HEK293 (cell line): ENCODE data around the gene SNRNP40.

ENCODE experiments used
- GLI2 ChIP-seq: fragments of 450-650 bp; formaldehyde crosslinking; IDR thresholded peaks from 2 replicates; pipeline ENCODE4; 2017; ENCODE audit warnings: missing biosample characterization, missing genetic modification characterization, low read depth, borderline replicate concordance
- GLIS2 ChIP-seq: fragments of 450-650 bp; formaldehyde crosslinking; IDR thresholded peaks from 2 replicates; pipeline ENCODE4 v1.5.1; 2016; ENCODE audit warnings: missing biosample characterization, missing genetic modification characterization
- KLF8 ChIP-seq: fragments of 450-650 bp; formaldehyde crosslinking; IDR thresholded peaks from 2 replicates; pipeline ENCODE4 v1.5.1; 2016; ENCODE audit warnings: missing biosample characterization, missing genetic modification characterization
- KLF9 ChIP-seq: fragments of 450-650 bp; formaldehyde crosslinking; IDR thresholded peaks from 2 replicates; pipeline ENCODE4 v1.5.1; 2016; ENCODE audit warnings: missing biosample characterization, missing genetic modification characterization, low read depth
- PRDM10 ChIP-seq: fragments of 450-650 bp; formaldehyde crosslinking; IDR thresholded peaks from 2 replicates; pipeline ENCODE4 v1.5.1; 2016; ENCODE audit warnings: missing biosample characterization, missing genetic modification characterization
- SALL2 ChIP-seq: fragments of 450-650 bp; formaldehyde crosslinking; IDR thresholded peaks from 2 replicates; pipeline ENCODE4 v1.5.0; 2017; ENCODE audit warnings: missing biosample characterization, mild to moderate bottlenecking, missing genetic modification characterization, borderline replicate concordance
- ZBTB17 ChIP-seq: fragments of 450-650 bp; formaldehyde crosslinking; IDR thresholded peaks from 2 replicates; pipeline ENCODE4 v1.5.1; 2016; ENCODE audit warnings: missing biosample characterization, missing genetic modification characterization
- ZFHX2 ChIP-seq: fragments of 450-650 bp; formaldehyde crosslinking; conservative IDR thresholded peaks from 2 replicates; pipeline ENCODE4 v1.5.1; 2016; ENCODE audit warnings: missing biosample characterization, missing genetic modification characterization
- ZIC2 ChIP-seq: fragments of 450-650 bp; formaldehyde crosslinking; IDR thresholded peaks from 2 replicates; pipeline ENCODE4 v1.5.1; 2016; ENCODE audit warnings: missing biosample characterization, missing genetic modification characterization
- ZNF112 ChIP-seq: fragments of 450-650 bp; formaldehyde crosslinking; IDR thresholded peaks from 2 replicates; pipeline ENCODE4 v1.5.0; 2017; ENCODE audit warnings: missing biosample characterization, missing genetic modification characterization
- ZNF157 ChIP-seq: fragments of 450-650 bp; formaldehyde crosslinking; IDR thresholded peaks from 2 replicates; pipeline ENCODE4 v1.5.1; 2016; ENCODE audit warnings: missing biosample characterization, missing genetic modification characterization
- ZNF274 ChIP-seq, 2 experiments: fragments of 200-500 bp in 1 of 2; fragments of 450-650 bp in 1 of 2; sonication (Bioruptor generic) in 1 of 2; formaldehyde crosslinking in 1 of 2; IDR thresholded peaks; 2 replicates each; pipeline versions ENCODE4 v1.5.1 to v1.6.1; 2014 to 2016; ENCODE audit warnings: borderline replicate concordance in 1 of 2, inconsistent platforms in 1 of 2, low read length in 1 of 2, missing biosample characterization in 1 of 2, missing genetic modification characterization in 1 of 2
- ZNF341 ChIP-seq: fragments of 450-650 bp; formaldehyde crosslinking; IDR thresholded peaks from 2 replicates; pipeline ENCODE4; 2016; ENCODE audit warnings: low read depth, missing biosample characterization, missing genetic modification characterization
- ZNF394 ChIP-seq: fragments of 450-650 bp; formaldehyde crosslinking; IDR thresholded peaks from 2 replicates; pipeline ENCODE4 v1.5.1; 2016; ENCODE audit warnings: missing biosample characterization, missing genetic modification characterization, mild to moderate bottlenecking, moderate library complexity, borderline replicate concordance
- ZNF423 ChIP-seq: fragments of 450-650 bp; formaldehyde crosslinking; IDR thresholded peaks from 2 replicates; pipeline ENCODE4 v1.5.1; 2016; ENCODE audit warnings: missing biosample characterization, missing genetic modification characterization
- ZNF518A ChIP-seq: fragments of 450-650 bp; formaldehyde crosslinking; conservative IDR thresholded peaks from 2 replicates; pipeline ENCODE4 v1.5.1; 2016; ENCODE audit warnings: low read depth, missing biosample characterization, missing genetic modification characterization
- ZNF529 ChIP-seq: fragments of 450-650 bp; formaldehyde crosslinking; IDR thresholded peaks from 2 replicates; pipeline ENCODE4 v1.5.1; 2017; ENCODE audit warnings: missing genetic modification characterization, missing biosample characterization; ENCODE audit not compliant: insufficient replicate concordance
- ZNF544 ChIP-seq: fragments of 450-650 bp; formaldehyde crosslinking; IDR thresholded peaks from 2 replicates; pipeline ENCODE4 v1.5.0; 2017; ENCODE audit warnings: missing biosample characterization, missing genetic modification characterization
- ZNF610 ChIP-seq: fragments of 450-650 bp; formaldehyde crosslinking; IDR thresholded peaks from 2 replicates; pipeline ENCODE4 v1.5.1; 2016; ENCODE audit warnings: missing biosample characterization, missing genetic modification characterization, borderline replicate concordance
- ZNF629 ChIP-seq: fragments of 450-650 bp; formaldehyde crosslinking; IDR thresholded peaks from 2 replicates; pipeline ENCODE4 v1.5.1; 2017; ENCODE audit warnings: missing biosample characterization, missing genetic modification characterization
- ZNF76 ChIP-seq: fragments of 450-650 bp; formaldehyde crosslinking; IDR thresholded peaks from 2 replicates; pipeline ENCODE4; 2016; ENCODE audit warnings: low read depth, missing biosample characterization, missing genetic modification characterization, borderline replicate concordance
- ZNF777 ChIP-seq: fragments of 450-650 bp; formaldehyde crosslinking; IDR thresholded peaks from 2 replicates; pipeline ENCODE4 v1.5.1; 2017; ENCODE audit warnings: missing biosample characterization, missing genetic modification characterization, borderline replicate concordance
- TF ChIP-seq, protein P1 (sequence below): fragments of 450-650 bp; formaldehyde crosslinking; IDR thresholded peaks from 2 replicates; pipeline ENCODE4 v1.5.1; 2016; ENCODE audit warnings: missing biosample characterization, missing genetic modification characterization
- TF ChIP-seq, protein P2 (sequence below): fragments of 450-650 bp; formaldehyde crosslinking; optimal IDR thresholded peaks from 2 replicates; pipeline ENCODE3; 2016; ENCODE audit warnings: missing biosample characterization, mild to moderate bottlenecking, missing genetic modification characterization
- TF ChIP-seq, protein P3 (sequence below): fragments of 450-650 bp; formaldehyde crosslinking; IDR thresholded peaks from 2 replicates; pipeline ENCODE4 v1.5.1; 2017; ENCODE audit warnings: missing biosample characterization, missing genetic modification characterization

Gene SNRNP40

DNA sequence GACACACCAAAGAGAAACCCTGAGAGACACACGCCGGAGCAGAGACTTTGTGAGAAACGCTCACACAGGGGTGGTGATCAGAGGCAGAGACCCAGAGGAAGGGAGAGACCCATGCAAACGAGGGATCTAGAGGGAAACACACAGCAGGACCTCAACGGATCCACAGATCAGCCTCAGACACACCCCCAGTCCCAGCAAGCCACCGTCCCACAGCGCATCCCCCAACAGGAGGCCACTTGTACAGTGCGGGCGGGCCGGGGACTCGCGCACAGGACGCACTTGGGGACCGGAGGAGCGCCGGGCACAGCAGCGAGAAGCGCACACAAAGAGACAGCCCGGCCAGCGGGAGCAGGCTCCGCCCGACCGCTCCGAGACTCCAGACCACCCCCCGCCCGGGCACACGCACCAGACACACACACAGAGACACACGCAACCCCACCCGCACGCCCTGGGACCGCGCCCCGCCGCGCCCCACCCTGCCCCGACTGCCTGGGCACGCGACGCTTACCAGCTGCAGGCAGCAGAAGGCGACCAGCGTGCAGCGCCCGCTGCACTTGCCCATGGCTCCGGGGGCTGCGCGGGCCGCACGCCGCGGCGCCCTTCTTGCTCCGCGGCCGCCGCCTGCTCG lies 57.5 kb downstream of the SNRNP40 start (continued):
- peak; percentile 32; the same call in 1 of the 2 replicates for TF ChIP-seq PRDM10
- TF ChIP-seq ZNF157 (tag by site-specific recombination) = no peak
- no peak for TF ChIP-seq SALL2 (tag by site-specific recombination)
- TF ChIP-seq KLF9 = peak; percentile 40; the same call in 1 of the 2 replicates
- TF ChIP-seq ZNF341 (tag by site-specific recombination) = peak; percentile 65
- TF ChIP-seq ZNF777 = no peak; the same call in 1 of the 2 replicates
- peak; percentile 58; the same call in 1 of the 2 replicates for TF ChIP-seq ZNF76 (tag by site-specific recombination)
- TF ChIP-seq, protein P1, sequence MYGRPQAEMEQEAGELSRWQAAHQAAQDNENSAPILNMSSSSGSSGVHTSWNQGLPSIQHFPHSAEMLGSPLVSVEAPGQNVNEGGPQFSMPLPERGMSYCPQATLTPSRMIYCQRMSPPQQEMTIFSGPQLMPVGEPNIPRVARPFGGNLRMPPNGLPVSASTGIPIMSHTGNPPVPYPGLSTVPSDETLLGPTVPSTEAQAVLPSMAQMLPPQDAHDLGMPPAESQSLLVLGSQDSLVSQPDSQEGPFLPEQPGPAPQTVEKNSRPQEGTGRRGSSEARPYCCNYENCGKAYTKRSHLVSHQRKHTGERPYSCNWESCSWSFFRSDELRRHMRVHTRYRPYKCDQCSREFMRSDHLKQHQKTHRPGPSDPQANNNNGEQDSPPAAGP (tag by site-specific recombination) = peak; percentile 82
- peak; percentile 99 for TF ChIP-seq ZIC2 (tag by site-specific recombination)
- no peak for TF ChIP-seq ZNF529 (tag by site-specific recombination)
- no peak for TF ChIP-seq ZNF112
- TF ChIP-seq, protein P2, sequence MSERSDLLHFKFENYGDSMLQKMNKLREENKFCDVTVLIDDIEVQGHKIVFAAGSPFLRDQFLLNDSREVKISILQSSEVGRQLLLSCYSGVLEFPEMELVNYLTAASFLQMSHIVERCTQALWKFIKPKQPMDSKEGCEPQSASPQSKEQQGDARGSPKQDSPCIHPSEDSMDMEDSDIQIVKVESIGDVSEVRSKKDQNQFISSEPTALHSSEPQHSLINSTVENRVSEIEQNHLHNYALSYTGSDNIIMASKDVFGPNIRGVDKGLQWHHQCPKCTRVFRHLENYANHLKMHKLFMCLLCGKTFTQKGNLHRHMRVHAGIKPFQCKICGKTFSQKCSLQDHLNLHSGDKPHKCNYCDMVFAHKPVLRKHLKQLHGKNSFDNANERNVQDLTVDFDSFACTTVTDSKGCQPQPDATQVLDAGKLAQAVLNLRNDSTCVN (tag by site-specific recombination) = peak; percentile 94
- no peak for TF ChIP-seq ZNF423 (tag by site-specific recombination)
- TF ChIP-seq, protein P3, sequence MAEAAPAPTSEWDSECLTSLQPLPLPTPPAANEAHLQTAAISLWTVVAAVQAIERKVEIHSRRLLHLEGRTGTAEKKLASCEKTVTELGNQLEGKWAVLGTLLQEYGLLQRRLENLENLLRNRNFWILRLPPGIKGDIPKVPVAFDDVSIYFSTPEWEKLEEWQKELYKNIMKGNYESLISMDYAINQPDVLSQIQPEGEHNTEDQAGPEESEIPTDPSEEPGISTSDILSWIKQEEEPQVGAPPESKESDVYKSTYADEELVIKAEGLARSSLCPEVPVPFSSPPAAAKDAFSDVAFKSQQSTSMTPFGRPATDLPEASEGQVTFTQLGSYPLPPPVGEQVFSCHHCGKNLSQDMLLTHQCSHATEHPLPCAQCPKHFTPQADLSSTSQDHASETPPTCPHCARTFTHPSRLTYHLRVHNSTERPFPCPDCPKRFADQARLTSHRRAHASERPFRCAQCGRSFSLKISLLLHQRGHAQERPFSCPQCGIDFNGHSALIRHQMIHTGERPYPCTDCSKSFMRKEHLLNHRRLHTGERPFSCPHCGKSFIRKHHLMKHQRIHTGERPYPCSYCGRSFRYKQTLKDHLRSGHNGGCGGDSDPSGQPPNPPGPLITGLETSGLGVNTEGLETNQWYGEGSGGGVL (tag by site-specific recombination) = no peak
- peak; percentile 80; the same call in 1 of the 2 replicates for TF ChIP-seq ZBTB17 (tag by site-specific recombination)
- TF ChIP-seq ZNF629 (tag by site-specific recombination) = no peak
- TF ChIP-seq ZFHX2 (tag by site-specific recombination) = peak; percentile 13; the same call in 1 of the 2 replicates
- TF ChIP-seq KLF8 (tag by site-specific recombination) = peak; percentile 91
- TF ChIP-seq GLIS2 (tag by site-specific recombination) = peak; percentile 83
- TF ChIP-seq ZNF544 = no peak
- no peak for TF ChIP-seq ZNF274 (IDR thresholded peaks at IDR 0.05; ENCODE audit: low read length)
- TF ChIP-seq ZNF274 (tag by site-specific recombination; IDR thresholded peaks at IDR 0.05; ENCODE audit: borderline replicate concordance) = no peak
- no peak for TF ChIP-seq ZNF610
- no peak for TF ChIP-seq GLI2 (tag by site-specific recombination)
- no peak for TF ChIP-seq ZNF518A (tag by site-specific recombination)
- peak; percentile 25; the same call in 1 of the 2 replicates for TF ChIP-seq ZNF394 (tag by site-specific recombination)
